Measurements from ENCODE around the gene STIL.
A peak's percentile ranks its signal among the peaks of the same experiment; 100 is the strongest.
"Not testable (repeated sequence)": the region's sequence is repeated elsewhere in the genome, so short reads cannot be mapped to it uniquely, and the experiment has no call there.

The STIL gene

GRCh38 chr1:47298025-47298699 lies 15.8 kb downstream of the STIL start:
- ChIA-PET POLR2A (ENCODE audit: low non-redundant PET) (no interaction called here), CTCF (interaction anchor here (0.7 to 0.8 kb wide), 2 partner anchors 119 to 169 kb away, joined by 3 to 5 read pairs; no protein-coding TSS in a partner anchor)
- TF ChIP-seq CTCF (conservative IDR thresholded peaks at IDR 0.05; ENCODE audit: low read depth): no peak
- no peak overlapping the region for H3K27ac ChIP-seq
- no peak for DNase-seq (ENCODE audit: low spot score)

GRCh38 chr1:47295579-47295978 lies 18.4 kb downstream of the STIL start:
- DNase-seq (ENCODE audit: low spot score): no peak
- CTCF ChIA-PET: no interaction called here

GRCh38 chr1:47294863-47295262 lies 19.1 kb downstream of the STIL start:
- DNase-seq (ENCODE audit: low spot score); H3K27ac ChIP-seq; POLR2A ChIA-PET (ENCODE audit: low non-redundant PET): not testable (repeated sequence)
- CTCF ChIA-PET: interaction anchor here (0.6 kb wide), 2 partner anchors 15 to 35 kb away, joined by 3 to 4 read pairs; no protein-coding TSS in a partner anchor

More at GRCh38 chr1:47295579-47295978, 18.4 kb downstream of the STIL start:
- no peak overlapping the region for H3K27ac ChIP-seq
- TF ChIP-seq CTCF (conservative IDR thresholded peaks at IDR 0.05; ENCODE audit: low read depth): no peak
- POLR2A ChIA-PET (ENCODE audit: low non-redundant PET): no interaction called here

- H3K27ac ChIP-seq; CTCF ChIA-PET; DNase-seq (ENCODE audit: low spot score); POLR2A ChIA-PET (ENCODE audit: low non-redundant PET): not testable (repeated sequence)
Observed at GRCh38 chr1:47288116-47288515, 25.8 kb downstream of the STIL start.

- no peak overlapping the region for H3K27ac ChIP-seq
- CTCF ChIA-PET: interaction anchor here (0.7 kb wide), 1 partner anchor 14 kb away, joined by 3 read pairs; no protein-coding TSS in a partner anchor
Observed at GRCh38 chr1:47280142-47280541, 33.8 kb downstream of the STIL start.

GRCh38 chr1:47276850-47277249 lies 37.1 kb downstream of the STIL start:
- CTCF ChIA-PET: interaction anchor here (0.9 kb wide), 1 partner anchor 13 kb away, joined by 4 read pairs; no protein-coding TSS in a partner anchor
- POLR2A ChIA-PET (ENCODE audit: low non-redundant PET): no interaction called here
- no peak overlapping the region for H3K27ac ChIP-seq
- TF ChIP-seq CTCF (conservative IDR thresholded peaks at IDR 0.05; ENCODE audit: low read depth): no peak
- no peak for DNase-seq (ENCODE audit: low spot score)

More at GRCh38 chr1:47280142-47280541, 33.8 kb downstream of the STIL start:
- TF ChIP-seq CTCF (conservative IDR thresholded peaks at IDR 0.05; ENCODE audit: low read depth): no peak
- DNase-seq (ENCODE audit: low spot score): peak; percentile 20
- POLR2A ChIA-PET (ENCODE audit: low non-redundant PET): no interaction called here

- DNase-seq (ENCODE audit: low spot score); CTCF ChIA-PET; H3K27ac ChIP-seq; POLR2A ChIA-PET (ENCODE audit: low non-redundant PET): not testable (repeated sequence)
Observed at GRCh38 chr1:47275811-47276210, 38.1 kb downstream of the STIL start.

- POLR2A ChIA-PET (ENCODE audit: low non-redundant PET): interaction anchor here (0.6 kb wide), 1 partner anchor 16 kb away, joined by 3 read pairs; no protein-coding TSS in a partner anchor
- CTCF ChIA-PET: interaction anchor here (0.7 kb wide), 1 partner anchor 741 kb away, joined by 3 read pairs; no protein-coding TSS in a partner anchor
- DNase-seq (ENCODE audit: low spot score): not testable (repeated sequence)
- H3K27ac ChIP-seq: peak overlapping the region; percentile 70
Observed at GRCh38 chr1:47265529-47265928, 48.4 kb downstream of the STIL start.

Data from RWPE1 (cell line).